ENCODE data around the gene CD38. TPM values are rescaled to one million over a fixed set of nuclear protein-coding genes. Genes with fewer than 3 reads are reported as not detected.

Gene CD38
- total RNA-seq, 6 donors from 2014 or later = 8.5 to 72.3 (median 28.3) TPM

DNA sequence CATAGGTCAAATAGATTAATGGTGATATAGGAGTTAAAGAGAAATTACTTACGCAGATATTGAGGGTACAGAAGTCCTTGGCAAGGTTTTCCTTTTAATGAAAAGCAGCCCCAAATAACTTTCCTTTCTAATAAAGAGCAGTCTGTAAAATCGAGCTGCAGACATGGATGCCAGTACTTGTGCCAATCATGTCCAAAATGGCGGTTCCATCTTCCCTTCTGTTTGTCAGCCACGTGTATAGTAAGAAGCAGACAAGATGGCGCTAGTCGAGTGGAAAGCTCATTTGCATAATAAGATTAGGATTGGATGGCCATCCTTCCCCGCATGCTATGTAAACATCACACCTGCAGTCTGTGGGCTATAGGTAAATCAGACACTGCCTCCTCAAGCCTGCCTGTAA, 92.0 kb downstream of the CD38 start:
- H3K9me3 ChIP-seq = no peaks in the 10 kb centered on the region
- no peak overlapping the region for H3K4me3 ChIP-seq
- no peaks in the 10 kb centered on the region for H3K27me3 ChIP-seq
- DNase-seq (no peak), ATAC-seq (ENCODE audit: low FRiP score in 2 of 2) (no peak)
- no peak overlapping the region for H3K27ac ChIP-seq
- H3K4me1 ChIP-seq = no peaks in the 10 kb centered on the region
- 82 to 88% methylated on average over 7 of the region's 7 CpGs for WGBS, 2 donors
- TF ChIP-seq, protein P1, sequence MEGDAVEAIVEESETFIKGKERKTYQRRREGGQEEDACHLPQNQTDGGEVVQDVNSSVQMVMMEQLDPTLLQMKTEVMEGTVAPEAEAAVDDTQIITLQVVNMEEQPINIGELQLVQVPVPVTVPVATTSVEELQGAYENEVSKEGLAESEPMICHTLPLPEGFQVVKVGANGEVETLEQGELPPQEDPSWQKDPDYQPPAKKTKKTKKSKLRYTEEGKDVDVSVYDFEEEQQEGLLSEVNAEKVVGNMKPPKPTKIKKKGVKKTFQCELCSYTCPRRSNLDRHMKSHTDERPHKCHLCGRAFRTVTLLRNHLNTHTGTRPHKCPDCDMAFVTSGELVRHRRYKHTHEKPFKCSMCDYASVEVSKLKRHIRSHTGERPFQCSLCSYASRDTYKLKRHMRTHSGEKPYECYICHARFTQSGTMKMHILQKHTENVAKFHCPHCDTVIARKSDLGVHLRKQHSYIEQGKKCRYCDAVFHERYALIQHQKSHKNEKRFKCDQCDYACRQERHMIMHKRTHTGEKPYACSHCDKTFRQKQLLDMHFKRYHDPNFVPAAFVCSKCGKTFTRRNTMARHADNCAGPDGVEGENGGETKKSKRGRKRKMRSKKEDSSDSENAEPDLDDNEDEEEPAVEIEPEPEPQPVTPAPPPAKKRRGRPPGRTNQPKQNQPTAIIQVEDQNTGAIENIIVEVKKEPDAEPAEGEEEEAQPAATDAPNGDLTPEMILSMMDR (IDR thresholded peaks at IDR 0.05) = no peak
- no peak for TF ChIP-seq POLR2AphosphoS5 (IDR thresholded peaks at IDR 0.05)
- no peak for TF ChIP-seq EP300 (IDR thresholded peaks at IDR 0.05)
- no peak for TF ChIP-seq POLR2A (IDR thresholded peaks at IDR 0.05)
- no peaks in the 10 kb centered on the region for H3K36me3 ChIP-seq

DNA sequence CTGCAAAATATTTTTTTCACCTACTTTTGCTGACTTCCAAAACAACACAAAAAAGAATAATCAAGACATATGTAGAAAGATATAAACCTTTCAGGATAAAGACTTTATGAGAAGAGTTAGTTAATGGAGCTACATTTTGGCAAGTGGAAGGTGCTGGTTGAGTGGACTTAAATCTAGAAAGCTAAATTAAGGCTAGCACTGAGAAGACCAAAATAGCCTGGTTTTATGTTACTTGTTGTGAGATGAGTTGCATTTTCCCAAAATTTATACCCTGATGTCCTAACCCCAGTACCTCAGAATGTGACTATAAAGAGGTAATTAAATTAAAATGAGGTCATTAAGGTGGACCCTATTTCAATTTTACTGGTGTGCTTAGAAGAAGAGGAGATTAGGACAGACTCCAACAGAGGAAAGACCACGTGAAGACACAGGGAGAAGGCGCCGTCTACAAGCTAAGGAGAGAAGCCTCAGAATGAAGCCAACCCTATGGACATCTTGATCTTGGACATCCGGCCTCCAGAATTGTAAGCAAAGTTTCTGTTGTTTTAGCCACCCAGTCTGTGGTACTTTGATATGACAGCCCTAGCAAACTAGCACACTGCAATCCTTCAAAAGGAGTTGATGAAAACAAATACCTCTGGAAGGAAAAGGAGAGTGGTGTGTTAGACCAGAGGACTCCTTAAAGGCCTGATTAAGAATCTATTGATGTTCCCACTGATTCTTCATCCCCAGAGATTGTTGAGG, 93.0 kb downstream of the CD38 start:
- H3K4me1 ChIP-seq = no peaks in the 10 kb centered on the region
- H3K4me3 ChIP-seq = no peak overlapping the region
- no peaks in the 10 kb centered on the region for H3K36me3 ChIP-seq
- H3K9me3 ChIP-seq = no peaks in the 10 kb centered on the region
- no peak overlapping the region for H3K27ac ChIP-seq
- 89 to 94% methylated on average over 4 of the region's 4 CpGs for WGBS, 2 donors
- no peaks in the 10 kb centered on the region for H3K27me3 ChIP-seq
- DNase-seq (no peak), ATAC-seq (ENCODE audit: low FRiP score in 2 of 2) (no peak)
- TF ChIP-seq POLR2A (IDR thresholded peaks at IDR 0.05) (no peak), EP300 (IDR thresholded peaks at IDR 0.05) (no peak), POLR2AphosphoS5 (IDR thresholded peaks at IDR 0.05) (no peak)
- TF ChIP-seq, protein P1 (IDR thresholded peaks at IDR 0.05) = no peak

DNA sequence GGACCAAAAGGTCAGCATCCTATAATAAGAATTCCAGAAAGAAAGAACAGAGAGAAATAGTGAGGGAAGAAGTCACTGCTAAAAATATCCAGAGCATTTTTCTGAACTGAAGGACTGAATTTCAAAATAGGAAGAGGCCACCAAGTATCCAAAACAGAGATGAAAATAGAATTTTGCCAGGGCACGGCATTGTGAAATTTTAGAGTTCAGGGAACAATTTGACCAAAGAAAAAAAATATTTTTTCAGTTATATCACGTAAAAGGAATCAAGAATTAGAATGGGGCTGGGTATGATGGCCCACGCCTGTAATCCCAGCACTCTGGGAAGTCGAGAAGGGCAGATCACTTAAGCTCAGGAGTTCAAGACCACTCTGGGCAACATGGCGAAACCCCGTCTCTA, 95.0 kb downstream of the CD38 start:
- Histone ChIP-seq H3K4me1 (no peaks in the 10 kb centered on the region), H3K4me3 (no peak overlapping the region), H3K9me3 (peaks cover 0 to 5% (median 0%) of the 10 kb centered on the region in 4 donors), H3K27ac (peak overlapping the region in 1 of 4 donors; percentile 18), H3K27me3 (no peaks in the 10 kb centered on the region), H3K36me3 (no peaks in the 10 kb centered on the region)
- ATAC-seq (ENCODE audit: low FRiP score in 2 of 2) (peak in 1 of 2 donors; percentile 52), DNase-seq (no peak)
- TF ChIP-seq POLR2AphosphoS5 (IDR thresholded peaks at IDR 0.05) (no peak), POLR2A (IDR thresholded peaks at IDR 0.05) (no peak), EP300 (IDR thresholded peaks at IDR 0.05) (no peak)
- TF ChIP-seq, protein P1 (IDR thresholded peaks at IDR 0.05) = no peak
- 78 to 81% methylated on average over 6 of the region's 6 CpGs for WGBS, 2 donors

DNA sequence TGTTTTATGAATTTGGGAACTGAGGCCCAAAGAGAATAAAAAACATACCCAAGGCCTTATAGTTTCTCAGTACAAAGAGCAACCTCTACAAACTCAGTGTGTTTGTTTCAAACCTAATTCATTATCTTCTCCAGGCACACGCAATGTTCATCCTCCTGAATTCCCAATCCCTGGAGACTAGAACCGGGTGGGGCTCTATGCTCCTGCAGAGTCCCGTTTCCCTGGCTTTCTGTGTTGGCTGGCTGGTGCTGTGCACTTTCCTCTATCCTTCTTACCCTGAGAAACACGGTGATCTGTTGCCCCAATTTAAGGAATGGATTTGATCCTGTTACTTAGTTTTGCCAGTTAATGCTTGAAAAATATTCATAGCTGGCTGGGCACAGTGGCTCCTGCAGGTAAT, 96.5 kb downstream of the CD38 start:
- Histone ChIP-seq H3K36me3 (no peaks in the 10 kb centered on the region), H3K4me3 (no peak overlapping the region), H3K27ac (no peak overlapping the region), H3K9me3 (peaks cover 0 to 5% (median 0%) of the 10 kb centered on the region in 4 donors), H3K4me1 (no peaks in the 10 kb centered on the region), H3K27me3 (no peaks in the 10 kb centered on the region)
- no peak for TF ChIP-seq EP300 (IDR thresholded peaks at IDR 0.05)
- TF ChIP-seq POLR2A (IDR thresholded peaks at IDR 0.05) = no peak
- TF ChIP-seq, protein P1 (IDR thresholded peaks at IDR 0.05) = no peak
- ATAC-seq (ENCODE audit: low FRiP score in 2 of 2) (no peak), DNase-seq (no peak)
- 78 to 89% methylated on average over 4 of the region's 4 CpGs for WGBS, 2 donors
